PC-3 (cell line): ENCODE measurements around the gene DOCK10.

Experiments used
- CTCF ChIP-seq: fragments of 300-600 bp; sonication (generic); conservative IDR thresholded peaks from 2 replicates; pipeline ENCODE4 v1.5.1; 2017; ENCODE audit warnings: antibody characterized with exemption, low read depth, mild to moderate bottlenecking, low read length
- EZH2 ChIP-seq: fragments of 300-600 bp; sonication (generic); IDR thresholded peaks from one replicate; pipeline ENCODE4 v1.6.1; 2017; ENCODE audit warnings: antibody characterized with exemption, mild to moderate bottlenecking, low read length; ENCODE audit not compliant: unreplicated experiment
- EZH2phosphoT487 ChIP-seq: fragments of 300-600 bp; sonication (generic); IDR thresholded peaks from 2 replicates; pipeline ENCODE4 v1.6.1; 2018; ENCODE audit warnings: mild to moderate bottlenecking, antibody characterized with exemption, low read length, borderline replicate concordance

DNA sequence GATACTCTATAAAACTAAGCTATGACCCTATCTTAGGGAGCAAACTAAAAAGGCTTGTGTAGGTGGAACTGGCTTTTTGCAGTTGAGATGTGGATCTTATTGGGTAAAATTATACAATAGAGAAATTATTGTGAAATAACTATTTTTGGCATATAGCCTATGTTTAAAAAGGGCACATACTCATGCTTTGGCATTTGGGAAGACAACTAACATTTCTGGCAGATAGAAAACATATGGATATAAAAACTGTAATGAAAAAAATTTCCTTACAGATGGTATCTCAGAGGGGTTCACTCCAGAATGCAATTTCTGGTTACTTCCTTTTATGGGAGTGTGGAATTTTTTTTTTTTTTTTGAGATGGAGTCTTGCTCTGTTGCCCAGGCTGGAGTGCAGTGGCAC, 206.0 kb downstream of the DOCK10 start:
- TF ChIP-seq EZH2 (no peak), CTCF (no peak), EZH2phosphoT487 (no peak)
